Activated CD4-positive, alpha-beta memory T cell treated with anti-CD3 and anti-CD28 coated beads for 36 hours (primary cell): ENCODE results near the gene PGBD5. TPM values are rescaled to one million over a fixed set of nuclear protein-coding genes. Genes with fewer than 3 reads are reported as not detected.
A peak's percentile ranks its signal among the peaks of the same experiment; 100 is the strongest.

Experiments
- CTCF ChIA-PET: fragments of 350-600 bp; sonication (Branson Sonifier 250); formaldehyde crosslinking; loops from one replicate; lab custom pipeline; 2021; ENCODE audit warnings: antibody characterized with exemption, inconsistent platforms; lab: Charles Lee
- POLR2A ChIA-PET: fragments of 350-600 bp; sonication (Branson Sonifier 250); formaldehyde crosslinking; loops from one replicate; lab custom pipeline; 2021; ENCODE audit warnings: antibody characterized with exemption; lab: Charles Lee
- DNase-seq: peaks from one replicate; pipeline ENCODE4 v3.0.0-alpha.2; 2020
- H3K27ac Mint-ChIP-seq: one replicate; pipeline ENCODE4 v1.8.0; 2021; ENCODE audit warnings: mixed read lengths
- H3K27me3 Mint-ChIP-seq: one replicate; pipeline ENCODE4 v1.8.0; 2021; ENCODE audit warnings: mixed read lengths
- H3K36me3 Mint-ChIP-seq: one replicate; pipeline ENCODE4 v1.8.0; 2021; ENCODE audit warnings: mixed read lengths
- H3K4me1 Mint-ChIP-seq: one replicate; pipeline ENCODE4 v1.8.0; 2021; ENCODE audit warnings: low read depth, mixed read lengths
- H3K4me3 Mint-ChIP-seq: one replicate; pipeline ENCODE4 v1.8.0; 2021; ENCODE audit warnings: mild to moderate bottlenecking, mixed read lengths
- H3K9me3 Mint-ChIP-seq: one replicate; pipeline ENCODE4 v1.8.0; 2021; ENCODE audit warnings: mixed read lengths
- intact Hi-C: fragments of 100-400 bp; cut with micrococcal nuclease; formaldehyde crosslinking; loops from one replicate; pipeline ENCODE4 v1.15.1; 2023
- total RNA-seq, 2 experiments: library from RNA; stranded (reverse); gene quantifications; one replicate each; pipeline ENCODE4 v1.2.3, GENCODE V29; 2021

PGBD5 gene
- total RNA-seq, 2 experiments from 2014 or later: 0.02 TPM; not detected in 1

- DNase-seq: no peak
- ChIA-PET CTCF (no interaction called here), POLR2A (no interaction called here)
- Mint-ChIP-seq H3K27me3 (peaks cover 3% of the 10 kb centered on the region), H3K4me1 (no peaks in the 10 kb centered on the region), H3K9me3 (no peaks in the 10 kb centered on the region), H3K36me3 (no peaks in the 10 kb centered on the region), H3K4me3 (no peak overlapping the region), H3K27ac (no peak overlapping the region)
- intact Hi-C loops: no loop called here
Measured at GRCh38 chr1:230321341-230321740, 104.8 kb downstream of the PGBD5 start.

- ChIA-PET CTCF (no interaction called here), POLR2A (no interaction called here)
- peaks cover 1% of the 10 kb centered on the region for H3K27me3 Mint-ChIP-seq
- intact Hi-C loops: no loop called here
- H3K4me3 Mint-ChIP-seq: no peak overlapping the region
- H3K9me3 Mint-ChIP-seq: no peaks in the 10 kb centered on the region
- H3K4me1 Mint-ChIP-seq: no peaks in the 10 kb centered on the region
- no peaks in the 10 kb centered on the region for H3K36me3 Mint-ChIP-seq
- DNase-seq: no peak
- H3K27ac Mint-ChIP-seq: no peak overlapping the region
Measured at GRCh38 chr1:230320804-230321203, 105.3 kb downstream of the PGBD5 start.

GRCh38 chr1:230319014-230319747, 107.0 kb downstream of the PGBD5 start:
- no peaks in the 10 kb centered on the region for H3K9me3 Mint-ChIP-seq
- DNase-seq: no peak
- H3K4me1 Mint-ChIP-seq: no peaks in the 10 kb centered on the region
- no peak overlapping the region for H3K27ac Mint-ChIP-seq
- H3K27me3 Mint-ChIP-seq: no peaks in the 10 kb centered on the region
- ChIA-PET CTCF (no interaction called here), POLR2A (no interaction called here)
- no peaks in the 10 kb centered on the region for H3K36me3 Mint-ChIP-seq
- intact Hi-C loops: no loop called here
- H3K4me3 Mint-ChIP-seq: no peak overlapping the region

GRCh38 chr1:230317823-230318819, 108.0 kb downstream of the PGBD5 start:
- intact Hi-C loops: no loop called here
- Mint-ChIP-seq H3K4me1 (no peaks in the 10 kb centered on the region), H3K27ac (no peak overlapping the region), H3K9me3 (no peaks in the 10 kb centered on the region), H3K4me3 (no peak overlapping the region), H3K27me3 (no peaks in the 10 kb centered on the region), H3K36me3 (no peaks in the 10 kb centered on the region)
- ChIA-PET POLR2A (no interaction called here), CTCF (no interaction called here)
- DNase-seq: no peak

GRCh38 chr1:230316864-230317745, 109.0 kb downstream of the PGBD5 start:
- H3K36me3 Mint-ChIP-seq: no peaks in the 10 kb centered on the region
- no peak overlapping the region for H3K4me3 Mint-ChIP-seq
- no peak for DNase-seq
- H3K9me3 Mint-ChIP-seq: no peaks in the 10 kb centered on the region
- H3K4me1 Mint-ChIP-seq: no peaks in the 10 kb centered on the region
- CTCF ChIA-PET: no interaction called here
- intact Hi-C loops: no loop called here
- no peak overlapping the region for H3K27ac Mint-ChIP-seq
- POLR2A ChIA-PET: no interaction called here
- no peaks in the 10 kb centered on the region for H3K27me3 Mint-ChIP-seq

GRCh38 chr1:230315099-230315498, 111.0 kb downstream of the PGBD5 start:
- ChIA-PET CTCF (interaction anchor here (1.0 kb wide), 1 partner anchor 9 kb away, joined by 3 read pairs; no protein-coding TSS in a partner anchor), POLR2A (no interaction called here)

GRCh38 chr1:230314142-230314470, 112.0 kb downstream of the PGBD5 start:
- POLR2A ChIA-PET: no interaction called here
- no peaks in the 10 kb centered on the region for H3K36me3 Mint-ChIP-seq
- intact Hi-C loops: no loop called here
- H3K9me3 Mint-ChIP-seq: no peaks in the 10 kb centered on the region
- no peak overlapping the region for H3K4me3 Mint-ChIP-seq
- CTCF ChIA-PET: interaction anchor here (1.0 kb wide), 1 partner anchor 8 kb away, joined by 3 read pairs; no protein-coding TSS in a partner anchor
- H3K27me3 Mint-ChIP-seq: peaks cover 6% of the 10 kb centered on the region
- DNase-seq: no peak
- peaks cover 2% of the 10 kb centered on the region for H3K4me1 Mint-ChIP-seq
- no peak overlapping the region for H3K27ac Mint-ChIP-seq

More at GRCh38 chr1:230315099-230315498, 111.0 kb downstream of the PGBD5 start:
- H3K9me3 Mint-ChIP-seq: no peaks in the 10 kb centered on the region
- DNase-seq: no peak
- no peak overlapping the region for H3K4me3 Mint-ChIP-seq
- H3K4me1 Mint-ChIP-seq: peaks cover 2% of the 10 kb centered on the region
- no peak overlapping the region for H3K27ac Mint-ChIP-seq
- intact Hi-C loops: no loop called here
- peaks cover 6% of the 10 kb centered on the region for H3K27me3 Mint-ChIP-seq
- no peaks in the 10 kb centered on the region for H3K36me3 Mint-ChIP-seq

- CTCF ChIA-PET: interaction anchor here (1.0 kb wide), 1 partner anchor 8 kb away, joined by 3 read pairs; no protein-coding TSS in a partner anchor
- no peak for DNase-seq
- intact Hi-C loops: no loop called here
- Mint-ChIP-seq H3K4me3 (no peak overlapping the region), H3K27me3 (peaks cover 6% of the 10 kb centered on the region), H3K9me3 (no peaks in the 10 kb centered on the region), H3K36me3 (no peaks in the 10 kb centered on the region), H3K27ac (no peak overlapping the region), H3K4me1 (peaks cover 2% of the 10 kb centered on the region)
- POLR2A ChIA-PET: no interaction called here
Measured at GRCh38 chr1:230313453-230314141, 112.5 kb downstream of the PGBD5 start.

- CTCF ChIA-PET: interaction anchor here (0.7 to 1.8 kb wide), 3 partner anchors 599 to 743 kb away, joined by 3 to 13 read pairs (median 4); no protein-coding TSS in a partner anchor
Measured at GRCh38 chr1:230312676-230313075, 113.5 kb downstream of the PGBD5 start.

GRCh38 chr1:230310381-230311163, 115.6 kb downstream of the PGBD5 start:
- ChIA-PET POLR2A (interaction anchor here (0.6 kb wide), 1 partner anchor 646 kb away, joined by 4 read pairs; no protein-coding TSS in a partner anchor), CTCF (interaction anchor here (3.4 to 5.3 kb wide), 2 partner anchors 595 to 650 kb away, joined by 15 to 23 read pairs; no protein-coding TSS in a partner anchor)
- Mint-ChIP-seq H3K36me3 (no peaks in the 10 kb centered on the region), H3K9me3 (no peaks in the 10 kb centered on the region), H3K27ac (no peak overlapping the region), H3K4me1 (peaks cover 14% of the 10 kb centered on the region), H3K4me3 (no peak overlapping the region), H3K27me3 (peaks cover 6% of the 10 kb centered on the region)
- intact Hi-C loops: loop anchor here (1.0 kb wide), 3 partner anchors 595 to 1052 kb away; no protein-coding TSS in a partner anchor
- peak; percentile 77 for DNase-seq

More at GRCh38 chr1:230312676-230313075, 113.5 kb downstream of the PGBD5 start:
- no peak for DNase-seq
- Mint-ChIP-seq H3K36me3 (no peaks in the 10 kb centered on the region), H3K27ac (no peak overlapping the region), H3K4me1 (peaks cover 2% of the 10 kb centered on the region), H3K9me3 (no peaks in the 10 kb centered on the region), H3K4me3 (no peak overlapping the region), H3K27me3 (peaks cover 6% of the 10 kb centered on the region)
- POLR2A ChIA-PET: no interaction called here
- intact Hi-C loops: no loop called here
